Measurements from ENCODE around the gene ATP8A1. TPM values are rescaled to one million over a fixed set of nuclear protein-coding genes. Genes with fewer than 3 reads are reported as not detected.

ATP8A1 gene
- total RNA-seq, 2 experiments from 2014 or later = 27.6 to 32.0 TPM

- H3K27me3 Mint-ChIP-seq (ENCODE audit: low read depth) = no peaks in the 10 kb centered on the region
- H3K4me3 Mint-ChIP-seq = no peak overlapping the region
- no peaks in the 10 kb centered on the region for H3K4me1 Mint-ChIP-seq (ENCODE audit: low read depth)
- CTCF ChIA-PET = no interaction called here
- H3K36me3 Mint-ChIP-seq (ENCODE audit: low read depth) = peaks cover 16% of the 10 kb centered on the region
- DNase-seq = no peak
- intact Hi-C loops (cut with micrococcal nuclease) = no loop called here
- H3K9me3 Mint-ChIP-seq = no peaks in the 10 kb centered on the region
- H3K27ac Mint-ChIP-seq = no peak overlapping the region
Measured at GRCh38 chr4:42549896-42550295, 107.0 kb downstream of the ATP8A1 start.

GRCh38 chr4:42547805-42548204 lies 109.1 kb downstream of the ATP8A1 start:
- no peak overlapping the region for H3K27ac Mint-ChIP-seq
- intact Hi-C loops (cut with micrococcal nuclease) = no loop called here

GRCh38 chr4:42543762-42544161 lies 113.1 kb downstream of the ATP8A1 start:
- Mint-ChIP-seq H3K27me3 (ENCODE audit: low read depth) (no peaks in the 10 kb centered on the region), H3K4me3 (no peak overlapping the region), H3K27ac (no peak overlapping the region), H3K36me3 (ENCODE audit: low read depth) (peaks cover 32% of the 10 kb centered on the region), H3K4me1 (ENCODE audit: low read depth) (no peaks in the 10 kb centered on the region), H3K9me3 (no peaks in the 10 kb centered on the region)
- DNase-seq = no peak
- CTCF ChIA-PET = no interaction called here
- intact Hi-C loops (cut with micrococcal nuclease) = no loop called here

More at GRCh38 chr4:42547805-42548204, 109.1 kb downstream of the ATP8A1 start:
- CTCF ChIA-PET = no interaction called here
- Mint-ChIP-seq H3K4me3 (no peak overlapping the region), H3K27me3 (ENCODE audit: low read depth) (no peaks in the 10 kb centered on the region), H3K9me3 (no peaks in the 10 kb centered on the region), H3K4me1 (ENCODE audit: low read depth) (no peaks in the 10 kb centered on the region), H3K36me3 (ENCODE audit: low read depth) (peaks cover 16% of the 10 kb centered on the region)
- DNase-seq = no peak

- H3K36me3 Mint-ChIP-seq (ENCODE audit: low read depth) = peaks cover 33% of the 10 kb centered on the region
- no peak overlapping the region for H3K27ac Mint-ChIP-seq
- intact Hi-C loops (cut with micrococcal nuclease) = no loop called here
- H3K9me3 Mint-ChIP-seq = no peaks in the 10 kb centered on the region
- no peak overlapping the region for H3K4me3 Mint-ChIP-seq
- H3K27me3 Mint-ChIP-seq (ENCODE audit: low read depth) = no peaks in the 10 kb centered on the region
- no peak for DNase-seq
- CTCF ChIA-PET = no interaction called here
- H3K4me1 Mint-ChIP-seq (ENCODE audit: low read depth) = peaks cover 6% of the 10 kb centered on the region
Measured at GRCh38 chr4:42543126-42543525, 113.8 kb downstream of the ATP8A1 start.

GRCh38 chr4:42541647-42542046 lies 115.3 kb downstream of the ATP8A1 start:
- intact Hi-C loops (cut with micrococcal nuclease) = no loop called here
- Mint-ChIP-seq H3K27me3 (ENCODE audit: low read depth) (no peaks in the 10 kb centered on the region), H3K27ac (no peak overlapping the region), H3K9me3 (no peaks in the 10 kb centered on the region), H3K4me1 (ENCODE audit: low read depth) (peaks cover 13% of the 10 kb centered on the region), H3K36me3 (ENCODE audit: low read depth) (peaks cover 37% of the 10 kb centered on the region), H3K4me3 (no peak overlapping the region)
- DNase-seq = no peak
- CTCF ChIA-PET = interaction anchor here (0.6 to 1.0 kb wide), 2 partner anchors 22 to 275 kb away, joined by 3 to 5 read pairs; no protein-coding TSS in a partner anchor

GRCh38 chr4:42533042-42533441 lies 123.9 kb downstream of the ATP8A1 start:
- CTCF ChIA-PET = interaction anchor here (0.6 kb wide), 1 partner anchor 1555 kb away, joined by 4 read pairs; no protein-coding TSS in a partner anchor
- no peaks in the 10 kb centered on the region for H3K27me3 Mint-ChIP-seq (ENCODE audit: low read depth)
- H3K4me3 Mint-ChIP-seq = no peak overlapping the region

GRCh38 chr4:42531341-42532030 lies 125.4 kb downstream of the ATP8A1 start:
- H3K27ac Mint-ChIP-seq = no peak overlapping the region
- H3K4me1 Mint-ChIP-seq (ENCODE audit: low read depth) = peaks cover 2% of the 10 kb centered on the region
- no peaks in the 10 kb centered on the region for H3K27me3 Mint-ChIP-seq (ENCODE audit: low read depth)
- intact Hi-C loops (cut with micrococcal nuclease) = no loop called here
- CTCF ChIA-PET = no interaction called here
- H3K9me3 Mint-ChIP-seq = no peaks in the 10 kb centered on the region
- no peak for DNase-seq
- peaks cover 28% of the 10 kb centered on the region for H3K36me3 Mint-ChIP-seq (ENCODE audit: low read depth)
- H3K4me3 Mint-ChIP-seq = no peak overlapping the region

More at GRCh38 chr4:42533042-42533441, 123.9 kb downstream of the ATP8A1 start:
- H3K4me1 Mint-ChIP-seq (ENCODE audit: low read depth) = peaks cover 8% of the 10 kb centered on the region
- no peaks in the 10 kb centered on the region for H3K9me3 Mint-ChIP-seq
- no peak overlapping the region for H3K27ac Mint-ChIP-seq
- intact Hi-C loops (cut with micrococcal nuclease) = no loop called here
- peaks cover 32% of the 10 kb centered on the region for H3K36me3 Mint-ChIP-seq (ENCODE audit: low read depth)
- DNase-seq = no peak

GRCh38 chr4:42523066-42523718 lies 133.7 kb downstream of the ATP8A1 start:
- intact Hi-C loops (cut with micrococcal nuclease) = loop anchor here (5.0 kb wide), 1 partner anchor 294 kb away; no protein-coding TSS in a partner anchor
- no peak overlapping the region for H3K27ac Mint-ChIP-seq
- H3K4me1 Mint-ChIP-seq (ENCODE audit: low read depth) = no peaks in the 10 kb centered on the region
- H3K4me3 Mint-ChIP-seq = no peak overlapping the region
- no peaks in the 10 kb centered on the region for H3K9me3 Mint-ChIP-seq
- H3K36me3 Mint-ChIP-seq (ENCODE audit: low read depth) = peaks cover 25% of the 10 kb centered on the region
- no peaks in the 10 kb centered on the region for H3K27me3 Mint-ChIP-seq (ENCODE audit: low read depth)
- DNase-seq = no peak
- CTCF ChIA-PET = interaction anchor here (0.9 kb wide), 1 partner anchor 239 kb away, joined by 3 read pairs; no protein-coding TSS in a partner anchor

- peaks cover 26% of the 10 kb centered on the region for H3K36me3 Mint-ChIP-seq (ENCODE audit: low read depth)
Measured at GRCh38 chr4:42519803-42520417, 137.0 kb downstream of the ATP8A1 start.

GRCh38 chr4:42515156-42515884 lies 141.6 kb downstream of the ATP8A1 start:
- CTCF ChIA-PET = interaction anchor here (0.7 kb wide), 1 partner anchor 146 kb away, joined by 3 read pairs; no protein-coding TSS in a partner anchor

More at GRCh38 chr4:42519803-42520417, 137.0 kb downstream of the ATP8A1 start:
- H3K27ac Mint-ChIP-seq = no peak overlapping the region
- H3K4me3 Mint-ChIP-seq = no peak overlapping the region
- no peaks in the 10 kb centered on the region for H3K27me3 Mint-ChIP-seq (ENCODE audit: low read depth)
- DNase-seq = peak; percentile 71
- no peaks in the 10 kb centered on the region for H3K9me3 Mint-ChIP-seq
- intact Hi-C loops (cut with micrococcal nuclease) = loop anchor here (1.0 to 5.0 kb wide), 4 partner anchors 149 to 345 kb away; no protein-coding TSS in a partner anchor
- CTCF ChIA-PET = interaction anchor here (0.6 to 4.9 kb wide), 16 partner anchors 11 to 345 kb away, joined by 3 to 45 read pairs (median 4); no protein-coding TSS in a partner anchor
- H3K4me1 Mint-ChIP-seq (ENCODE audit: low read depth) = no peaks in the 10 kb centered on the region

GRCh38 chr4:42513748-42514492 lies 143.0 kb downstream of the ATP8A1 start:
- H3K27me3 Mint-ChIP-seq (ENCODE audit: low read depth) = no peaks in the 10 kb centered on the region
- DNase-seq = no peak
- no peak overlapping the region for H3K4me3 Mint-ChIP-seq
- intact Hi-C loops (cut with micrococcal nuclease) = no loop called here
- no peak overlapping the region for H3K27ac Mint-ChIP-seq
- no peaks in the 10 kb centered on the region for H3K9me3 Mint-ChIP-seq
- H3K4me1 Mint-ChIP-seq (ENCODE audit: low read depth) = no peaks in the 10 kb centered on the region
- CTCF ChIA-PET = no interaction called here
- peaks cover 14% of the 10 kb centered on the region for H3K36me3 Mint-ChIP-seq (ENCODE audit: low read depth)

More at GRCh38 chr4:42515156-42515884, 141.6 kb downstream of the ATP8A1 start:
- H3K4me1 Mint-ChIP-seq (ENCODE audit: low read depth) = no peaks in the 10 kb centered on the region
- no peak overlapping the region for H3K27ac Mint-ChIP-seq
- no peaks in the 10 kb centered on the region for H3K27me3 Mint-ChIP-seq (ENCODE audit: low read depth)
- no peak for DNase-seq
- H3K9me3 Mint-ChIP-seq = no peaks in the 10 kb centered on the region
- intact Hi-C loops (cut with micrococcal nuclease) = no loop called here
- H3K36me3 Mint-ChIP-seq (ENCODE audit: low read depth) = peaks cover 14% of the 10 kb centered on the region
- no peak overlapping the region for H3K4me3 Mint-ChIP-seq
